ENCODE results near the gene AGBL1.

DNA sequence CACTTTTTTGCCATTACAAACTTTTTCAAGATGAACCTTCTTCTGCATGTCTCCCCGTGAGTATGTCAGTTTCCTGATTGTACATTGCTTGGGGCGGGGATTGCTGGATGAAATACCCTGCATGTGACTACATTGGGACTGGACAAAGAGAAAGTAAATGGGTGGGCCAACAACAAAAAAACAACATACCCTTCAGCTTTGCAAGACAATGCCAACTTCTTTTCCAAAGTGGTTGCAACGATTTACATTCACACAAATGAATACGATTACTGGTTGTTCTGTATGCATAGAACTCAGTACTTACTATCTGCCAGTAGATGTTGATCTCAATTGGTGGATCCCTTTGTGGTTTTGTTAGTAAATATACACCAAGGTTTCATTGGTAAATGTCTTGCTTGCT, 908.4 kb downstream of the AGBL1 start:
- no peak for TF ChIP-seq SIN3A (IDR thresholded peaks at IDR 0.05; ENCODE audit: borderline replicate concordance, insufficient read depth, low read length)
- TF ChIP-seq, protein P1, sequence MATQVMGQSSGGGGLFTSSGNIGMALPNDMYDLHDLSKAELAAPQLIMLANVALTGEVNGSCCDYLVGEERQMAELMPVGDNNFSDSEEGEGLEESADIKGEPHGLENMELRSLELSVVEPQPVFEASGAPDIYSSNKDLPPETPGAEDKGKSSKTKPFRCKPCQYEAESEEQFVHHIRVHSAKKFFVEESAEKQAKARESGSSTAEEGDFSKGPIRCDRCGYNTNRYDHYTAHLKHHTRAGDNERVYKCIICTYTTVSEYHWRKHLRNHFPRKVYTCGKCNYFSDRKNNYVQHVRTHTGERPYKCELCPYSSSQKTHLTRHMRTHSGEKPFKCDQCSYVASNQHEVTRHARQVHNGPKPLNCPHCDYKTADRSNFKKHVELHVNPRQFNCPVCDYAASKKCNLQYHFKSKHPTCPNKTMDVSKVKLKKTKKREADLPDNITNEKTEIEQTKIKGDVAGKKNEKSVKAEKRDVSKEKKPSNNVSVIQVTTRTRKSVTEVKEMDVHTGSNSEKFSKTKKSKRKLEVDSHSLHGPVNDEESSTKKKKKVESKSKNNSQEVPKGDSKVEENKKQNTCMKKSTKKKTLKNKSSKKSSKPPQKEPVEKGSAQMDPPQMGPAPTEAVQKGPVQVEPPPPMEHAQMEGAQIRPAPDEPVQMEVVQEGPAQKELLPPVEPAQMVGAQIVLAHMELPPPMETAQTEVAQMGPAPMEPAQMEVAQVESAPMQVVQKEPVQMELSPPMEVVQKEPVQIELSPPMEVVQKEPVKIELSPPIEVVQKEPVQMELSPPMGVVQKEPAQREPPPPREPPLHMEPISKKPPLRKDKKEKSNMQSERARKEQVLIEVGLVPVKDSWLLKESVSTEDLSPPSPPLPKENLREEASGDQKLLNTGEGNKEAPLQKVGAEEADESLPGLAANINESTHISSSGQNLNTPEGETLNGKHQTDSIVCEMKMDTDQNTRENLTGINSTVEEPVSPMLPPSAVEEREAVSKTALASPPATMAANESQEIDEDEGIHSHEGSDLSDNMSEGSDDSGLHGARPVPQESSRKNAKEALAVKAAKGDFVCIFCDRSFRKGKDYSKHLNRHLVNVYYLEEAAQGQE (IDR thresholded peaks at IDR 0.05; ENCODE audit: insufficient read depth in 1 of 2, low read depth in 2 of 2, low read length in 2 of 2), result no peak

All from PFSK-1 (cell line).